ENCODE data around the gene FAF2. TPM values are rescaled to one million over a fixed set of nuclear protein-coding genes. Genes with fewer than 3 reads are reported as not detected.
"Not testable (repeated sequence)": the region's sequence is repeated elsewhere in the genome, so short reads cannot be mapped to it uniquely, and the experiment has no call there.

Gene FAF2
- total and polyA plus RNA-seq, 4 donors, result 12.7 to 28.3 (median 16.5) TPM

- Histone ChIP-seq H3K27me3 (ENCODE audit: control insufficient read depth in 4 of 4, insufficient read depth in 4 of 4, low read length in 3 of 4) (no peaks in the 10 kb centered on the region), H3K4me1 (ENCODE audit: control insufficient read depth in 4 of 4, insufficient read depth in 4 of 4, low read length in 3 of 4) (peaks cover 0 to 19% (median 11%) of the 10 kb centered on the region in 4 donors), H3K9me3 (ENCODE audit: control insufficient read depth in 4 of 4, low read length in 3 of 4) (no peaks in the 10 kb centered on the region), H3K36me3 (ENCODE audit: control insufficient read depth in 4 of 4, insufficient read depth in 3 of 4, low read depth in 1 of 4, low read length in 3 of 4) (no peaks in the 10 kb centered on the region), H3K4me3 (ENCODE audit: low read depth in 1 of 3, low read length in 3 of 3) (peak within 1 kb of the TSS in 2 of 3 donors; percentile 5 to 33), H3K9ac (ENCODE audit: low read depth in 1 of 2, low read length in 2 of 2) (peak within 1 kb of the TSS; percentile 8 to 21), H3K27ac (ENCODE audit: low read depth in 1 of 2, low read length in 2 of 2) (peak within 1 kb of the TSS; percentile 29 to 47)
- peak; percentile 52 for DNase-seq (ENCODE audit: low spot score)
- WGBS, result 55% methylated on average over 18 of the region's 18 CpGs
- TF ChIP-seq SP1 (IDR thresholded peaks at IDR 0.05) (peak; percentile 58), JUND (IDR thresholded peaks at IDR 0.05) (no peak), HNF4A (conservative IDR thresholded peaks at IDR 0.05) (peak; percentile 40 to 50), ZBTB33 (IDR thresholded peaks at IDR 0.05) (no peak), REST (IDR thresholded peaks at IDR 0.05) (peak; percentile 39), CTCF (IDR thresholded peaks at IDR 0.05; ENCODE audit: low read depth, low read length, missing input control) (no peak)
These were observed 100.8 kb downstream of the FAF2 start, which contains the start of gene CDHR2 for GRCh38 chr5:176548967-176549444. TSS of gene CDHR2 (plus strand) at chr5:176549342. CDS start at chr5:176565353, 16,011 bp downstream.

- no peak overlapping the region for H3K9ac ChIP-seq (ENCODE audit: low read depth in 1 of 2, low read length in 2 of 2)
- peaks cover 0 to 18% (median 11%) of the 10 kb centered on the region in 4 donors for H3K4me1 ChIP-seq (ENCODE audit: control insufficient read depth in 4 of 4, insufficient read depth in 4 of 4, low read length in 3 of 4)
- TF ChIP-seq HNF4A (conservative IDR thresholded peaks at IDR 0.05), result peak in 1 of 2 donors; percentile 16
- TF ChIP-seq SP1 (IDR thresholded peaks at IDR 0.05), result no peak
- H3K27ac ChIP-seq (ENCODE audit: low read depth in 1 of 2, low read length in 2 of 2), result peak overlapping the region; percentile 29 to 47
- no peaks in the 10 kb centered on the region for H3K27me3 ChIP-seq (ENCODE audit: control insufficient read depth in 4 of 4, insufficient read depth in 4 of 4, low read length in 3 of 4)
- DNase-seq (ENCODE audit: low spot score), result no peak
- peak overlapping the region in 2 of 3 donors; percentile 5 to 33 for H3K4me3 ChIP-seq (ENCODE audit: low read depth in 1 of 3, low read length in 3 of 3)
- 80% methylated on average over 7 of the region's 7 CpGs for WGBS
- no peaks in the 10 kb centered on the region for H3K36me3 ChIP-seq (ENCODE audit: control insufficient read depth in 4 of 4, insufficient read depth in 3 of 4, low read depth in 1 of 4, low read length in 3 of 4)
- H3K9me3 ChIP-seq (ENCODE audit: control insufficient read depth in 4 of 4, low read length in 3 of 4), result no peaks in the 10 kb centered on the region
These were observed 101.7 kb downstream of the FAF2 start for GRCh38 chr5:176549871-176550270.

GRCh38 chr5:176550275-176550831, 102.2 kb downstream of the FAF2 start:
- no peak overlapping the region for H3K4me3 ChIP-seq (ENCODE audit: low read depth in 1 of 3, low read length in 3 of 3)

GRCh38 chr5:176550937-176551336, 102.8 kb downstream of the FAF2 start:
- not testable (repeated sequence) for H3K4me3 ChIP-seq (ENCODE audit: low read depth in 1 of 3, low read length in 3 of 3); H3K9me3 ChIP-seq (ENCODE audit: control insufficient read depth in 4 of 4, low read length in 3 of 4); H3K36me3 ChIP-seq (ENCODE audit: control insufficient read depth in 4 of 4, insufficient read depth in 3 of 4, low read depth in 1 of 4, low read length in 3 of 4); H3K9ac ChIP-seq (ENCODE audit: low read depth in 1 of 2, low read length in 2 of 2); DNase-seq (ENCODE audit: low spot score); H3K27ac ChIP-seq (ENCODE audit: low read depth in 1 of 2, low read length in 2 of 2); H3K27me3 ChIP-seq (ENCODE audit: control insufficient read depth in 4 of 4, insufficient read depth in 4 of 4, low read length in 3 of 4)
- WGBS, result 88% methylated on average over 11 of the region's 11 CpGs
- peaks cover 0 to 18% (median 11%) of the 10 kb centered on the region in 4 donors for H3K4me1 ChIP-seq (ENCODE audit: control insufficient read depth in 4 of 4, insufficient read depth in 4 of 4, low read length in 3 of 4)

More at GRCh38 chr5:176550275-176550831, 102.2 kb downstream of the FAF2 start:
- H3K9me3 ChIP-seq (ENCODE audit: control insufficient read depth in 4 of 4, low read length in 3 of 4), result no peaks in the 10 kb centered on the region
- WGBS, result 81% methylated on average over 16 of the region's 16 CpGs
- peak overlapping the region in 1 of 2 donors; percentile 47 for H3K27ac ChIP-seq (ENCODE audit: low read depth in 1 of 2, low read length in 2 of 2)
- no peak for TF ChIP-seq GABPA (IDR thresholded peaks at IDR 0.05 in 1 of 2, conservative IDR thresholded peaks at IDR 0.05 in 1 of 2)
- no peak for TF ChIP-seq RAD21 (IDR thresholded peaks at IDR 0.05)
- peaks cover 0 to 18% (median 11%) of the 10 kb centered on the region in 4 donors for H3K4me1 ChIP-seq (ENCODE audit: control insufficient read depth in 4 of 4, insufficient read depth in 4 of 4, low read length in 3 of 4)
- no peak for DNase-seq (ENCODE audit: low spot score)
- no peak overlapping the region for H3K9ac ChIP-seq (ENCODE audit: low read depth in 1 of 2, low read length in 2 of 2)
- H3K27me3 ChIP-seq (ENCODE audit: control insufficient read depth in 4 of 4, insufficient read depth in 4 of 4, low read length in 3 of 4), result no peaks in the 10 kb centered on the region
- no peaks in the 10 kb centered on the region for H3K36me3 ChIP-seq (ENCODE audit: control insufficient read depth in 4 of 4, insufficient read depth in 3 of 4, low read depth in 1 of 4, low read length in 3 of 4)

All from liver (tissue), 9 donors.